ENCODE measurements around the gene CACNA2D2.

CACNA2D2 gene

GRCh38 chr3:50322386-50323091 lies 180.9 kb downstream of the CACNA2D2 start, which contains the start of gene HYAL2:
Gene HYAL2, minus strand, starts transcription at chr3:50322745. Its CDS starts 2,256 bp downstream, at chr3:50320489.
- DNase-seq, result no peak

GRCh38 chr3:50322115-50322385 lies 181.4 kb downstream of the CACNA2D2 start:
- DNase-seq, result no peak

- DNase-seq, result peak; percentile 34
These were observed 181.9 kb downstream of the CACNA2D2 start for GRCh38 chr3:50321336-50322114.

GRCh38 chr3:50320853-50321335 lies 182.5 kb downstream of the CACNA2D2 start:
- no peak for DNase-seq

GRCh38 chr3:50319894-50320625 lies 183.4 kb downstream of the CACNA2D2 start:
- no peak for DNase-seq

- DNase-seq, result no peak
These were observed 184.1 kb downstream of the CACNA2D2 start for GRCh38 chr3:50319181-50319893.

- no peak for DNase-seq
These were observed 184.8 kb downstream of the CACNA2D2 start for GRCh38 chr3:50318615-50319014.

- no peak for DNase-seq
These were observed 185.3 kb downstream of the CACNA2D2 start for GRCh38 chr3:50318163-50318562.

GRCh38 chr3:50317300-50317699 lies 186.1 kb downstream of the CACNA2D2 start:
- no peak for DNase-seq

- no peak for DNase-seq
These were observed 186.7 kb downstream of the CACNA2D2 start for GRCh38 chr3:50316657-50317242.

GRCh38 chr3:50314816-50315215 lies 188.6 kb downstream of the CACNA2D2 start:
- DNase-seq, result no peak

- DNase-seq, result no peak
These were observed 189.1 kb downstream of the CACNA2D2 start for GRCh38 chr3:50314342-50314741.
